Dermis blood vessel endothelial cell (primary cell): ENCODE data around the gene PPHLN1. TPM values are rescaled to one million over a fixed set of nuclear protein-coding genes. Genes with fewer than 3 reads are reported as not detected.
"Not testable (repeated sequence)": the region's sequence is repeated elsewhere in the genome, so short reads cannot be mapped to it uniquely, and the experiment has no call there.

Experiments used
- DNase-seq: peaks from one replicate; pipeline ENCODE4 v3.0.0; 2010
- total RNA-seq: library from RNA; depleted of rRNA; stranded (reverse); fragments of >200 nt; gene quantifications from 2 replicates; pipeline ENCODE4 v1.2.3, GENCODE V29; 2014

PPHLN1 gene
- total RNA-seq, 1 donor from 2014 or later = 101 TPM

DNA sequence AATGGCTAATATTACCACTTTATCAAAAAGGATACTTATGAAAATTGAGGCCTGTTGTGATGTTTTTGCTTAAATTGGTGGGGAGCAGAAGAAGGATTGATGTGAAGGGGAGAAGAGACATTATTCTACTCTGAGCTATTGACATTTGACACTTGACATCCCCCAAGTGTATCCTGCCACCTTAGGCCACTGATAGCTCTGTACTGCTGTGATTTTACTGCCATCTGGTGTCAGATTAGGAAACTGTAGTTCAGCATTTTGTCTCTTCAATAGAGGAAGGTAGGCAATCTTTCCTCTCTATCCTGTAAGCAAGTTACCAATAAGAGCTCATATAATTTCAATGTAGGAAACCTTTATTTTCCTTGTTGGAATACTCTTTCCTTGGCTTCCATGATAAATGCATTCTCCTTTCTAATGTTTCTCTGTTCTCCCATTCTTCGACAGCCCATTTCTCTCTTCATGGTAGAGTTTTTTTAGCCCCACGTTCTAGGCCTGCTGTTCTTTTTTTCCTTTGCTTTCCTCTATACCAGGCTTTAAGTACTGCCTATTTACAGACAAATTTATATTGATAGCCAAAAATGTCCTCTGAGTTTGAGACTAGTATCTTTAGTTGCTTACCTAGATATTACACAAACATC, 46.3 kb downstream of the PPHLN1 start:
- peak; percentile 70 for DNase-seq

DNA sequence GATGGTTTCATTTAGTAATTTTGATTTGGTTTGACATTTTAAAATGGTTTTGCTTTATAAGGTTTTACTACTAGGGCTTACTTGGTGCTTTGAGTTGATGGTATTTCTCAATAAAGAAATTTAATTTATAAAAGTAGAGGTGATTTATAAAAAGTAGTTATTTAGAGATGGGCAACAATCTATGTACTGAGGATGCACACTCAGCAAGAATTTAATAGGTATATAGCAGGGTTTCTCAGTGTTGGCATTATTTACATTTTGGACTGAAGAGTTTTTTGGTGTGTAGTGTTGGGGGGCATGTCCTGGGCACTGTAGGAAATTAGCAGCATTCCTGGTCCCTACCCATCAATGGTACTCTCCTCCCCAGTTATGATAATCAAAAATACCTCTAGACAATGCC, 47.7 kb downstream of the PPHLN1 start:
- no peak for DNase-seq

DNA sequence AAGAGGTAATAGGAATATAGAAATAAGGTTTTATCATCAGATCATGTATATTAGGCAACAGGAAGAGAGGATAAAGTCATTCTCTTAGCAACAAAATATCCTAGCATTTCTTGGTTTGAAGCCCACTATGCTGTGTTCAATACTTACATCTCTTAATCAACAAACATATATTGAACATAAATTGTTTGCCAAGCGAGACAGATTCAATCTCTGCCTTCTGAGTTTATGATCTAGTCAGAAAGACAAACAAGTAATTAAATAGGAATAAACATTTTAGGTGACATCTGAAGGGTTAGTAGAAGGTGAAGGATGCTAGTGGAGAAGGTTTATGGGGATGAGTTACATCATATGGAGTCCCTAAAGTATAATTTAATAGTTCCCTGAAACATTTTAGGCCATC, 54.8 kb downstream of the PPHLN1 start:
- DNase-seq = no peak

DNA sequence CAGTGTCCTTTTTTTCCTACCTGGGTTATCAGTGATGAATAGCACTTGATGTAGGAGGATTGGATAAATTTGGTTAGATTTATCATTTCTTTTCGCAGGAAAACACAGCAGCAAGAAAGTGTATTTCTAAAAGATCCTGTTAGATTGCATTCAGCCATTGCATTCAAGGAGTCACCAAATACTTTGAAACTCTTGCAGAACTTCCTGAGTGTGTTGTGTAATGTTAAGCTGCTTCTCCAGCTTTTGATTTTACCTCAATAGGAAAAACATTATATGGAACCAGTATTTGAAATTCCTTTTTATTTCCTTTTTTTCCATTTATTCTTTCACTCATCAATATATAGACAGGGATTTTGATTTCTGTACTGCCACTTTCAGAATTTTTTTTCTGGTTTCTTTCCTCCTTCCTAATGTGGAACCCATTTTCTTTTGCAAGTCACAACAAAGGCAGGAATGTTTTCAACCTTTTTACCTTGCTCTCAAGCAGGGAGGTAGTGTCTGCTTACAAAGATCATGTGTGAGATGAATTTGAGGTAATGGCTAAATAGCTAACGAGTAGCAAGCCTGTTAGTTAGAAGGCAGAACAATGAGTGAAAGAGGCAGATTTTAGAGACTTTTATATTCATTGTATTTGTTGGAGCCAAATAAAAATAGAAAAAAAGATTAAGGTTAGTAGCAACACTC, 56.2 kb downstream of the PPHLN1 start:
- no peak for DNase-seq

DNA sequence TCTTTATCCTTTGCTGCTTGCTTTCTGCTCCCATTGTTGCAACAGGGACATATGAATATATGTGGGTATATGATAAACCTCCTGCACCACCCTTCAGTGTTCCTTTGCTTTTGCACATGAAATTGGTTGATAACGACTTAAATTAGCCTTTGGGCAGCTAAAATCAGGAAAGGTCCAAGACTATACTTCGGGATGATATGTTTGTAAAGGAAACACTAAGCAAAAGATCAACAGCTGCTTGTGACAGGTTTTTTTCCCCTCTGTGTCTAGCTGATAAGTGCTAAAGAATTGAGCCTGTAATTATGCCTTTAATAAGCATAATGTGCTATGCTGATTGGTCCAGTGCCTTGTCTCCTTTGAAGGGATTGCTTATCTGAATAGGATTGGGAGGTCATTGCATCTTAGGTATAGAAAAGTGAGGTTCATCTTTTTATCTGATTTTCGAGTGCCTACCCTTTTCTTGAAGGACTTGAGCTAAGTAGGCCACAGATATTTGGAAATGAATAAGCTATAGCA, 59.4 kb downstream of the PPHLN1 start:
- DNase-seq = no peak

DNA sequence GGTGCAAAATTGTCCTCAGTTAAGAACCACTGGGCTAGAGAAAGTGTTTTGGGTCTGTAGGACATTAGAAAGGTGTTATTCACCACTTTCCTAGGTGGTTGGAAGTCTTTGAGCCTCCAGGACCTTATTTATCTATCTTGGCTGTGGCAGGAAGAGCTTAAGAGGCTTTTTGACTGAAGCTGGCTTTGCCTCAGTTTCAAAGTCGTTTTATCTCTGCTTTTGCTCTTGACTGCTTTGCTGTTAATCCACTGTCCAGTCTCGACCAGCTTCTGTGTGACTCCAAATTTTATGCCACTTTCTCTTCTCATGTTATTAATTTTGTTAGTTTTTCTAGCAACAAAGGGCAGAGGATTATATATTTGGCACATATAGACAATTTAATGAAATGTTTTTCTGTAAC, 60.3 kb downstream of the PPHLN1 start:
- no peak for DNase-seq

DNA sequence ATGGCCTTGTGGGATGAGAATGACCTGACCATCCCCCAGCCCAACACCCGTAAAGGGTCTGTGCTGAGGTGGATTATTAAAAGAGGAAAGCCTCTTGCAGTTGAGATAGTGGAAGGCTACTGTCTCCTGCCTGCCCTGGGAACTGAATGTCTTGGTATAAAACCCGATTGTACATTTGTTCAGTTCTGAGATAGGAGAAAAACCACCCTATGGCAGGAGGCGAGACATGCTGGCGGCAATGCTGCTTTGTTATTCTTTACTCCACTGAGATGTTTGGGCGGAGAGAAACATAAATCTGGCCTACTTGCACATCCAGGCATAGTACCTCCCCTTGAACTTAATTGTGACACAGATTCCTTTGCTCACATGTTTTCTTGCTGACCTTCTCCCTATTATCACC, 62.1 kb downstream of the PPHLN1 start:
- not testable (repeated sequence) for DNase-seq

DNA sequence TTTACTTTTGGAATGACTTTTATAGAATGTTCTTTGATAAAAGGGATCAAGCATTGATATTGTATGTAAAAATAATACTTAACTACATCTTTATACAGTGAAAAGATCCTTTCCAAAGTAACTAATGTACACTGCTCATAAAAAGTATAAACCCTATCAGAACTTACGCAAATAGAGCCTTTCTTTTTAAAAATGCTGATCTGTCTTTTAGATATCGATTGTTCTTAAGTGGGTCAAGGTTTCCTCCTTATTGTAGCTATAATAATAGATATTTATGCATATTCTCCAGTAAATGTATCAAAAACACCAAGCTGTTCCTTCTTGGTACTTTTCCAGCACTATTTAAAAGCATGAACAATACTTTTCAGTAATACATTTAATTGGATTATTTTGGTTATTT, 68.5 kb downstream of the PPHLN1 start:
- no peak for DNase-seq

DNA sequence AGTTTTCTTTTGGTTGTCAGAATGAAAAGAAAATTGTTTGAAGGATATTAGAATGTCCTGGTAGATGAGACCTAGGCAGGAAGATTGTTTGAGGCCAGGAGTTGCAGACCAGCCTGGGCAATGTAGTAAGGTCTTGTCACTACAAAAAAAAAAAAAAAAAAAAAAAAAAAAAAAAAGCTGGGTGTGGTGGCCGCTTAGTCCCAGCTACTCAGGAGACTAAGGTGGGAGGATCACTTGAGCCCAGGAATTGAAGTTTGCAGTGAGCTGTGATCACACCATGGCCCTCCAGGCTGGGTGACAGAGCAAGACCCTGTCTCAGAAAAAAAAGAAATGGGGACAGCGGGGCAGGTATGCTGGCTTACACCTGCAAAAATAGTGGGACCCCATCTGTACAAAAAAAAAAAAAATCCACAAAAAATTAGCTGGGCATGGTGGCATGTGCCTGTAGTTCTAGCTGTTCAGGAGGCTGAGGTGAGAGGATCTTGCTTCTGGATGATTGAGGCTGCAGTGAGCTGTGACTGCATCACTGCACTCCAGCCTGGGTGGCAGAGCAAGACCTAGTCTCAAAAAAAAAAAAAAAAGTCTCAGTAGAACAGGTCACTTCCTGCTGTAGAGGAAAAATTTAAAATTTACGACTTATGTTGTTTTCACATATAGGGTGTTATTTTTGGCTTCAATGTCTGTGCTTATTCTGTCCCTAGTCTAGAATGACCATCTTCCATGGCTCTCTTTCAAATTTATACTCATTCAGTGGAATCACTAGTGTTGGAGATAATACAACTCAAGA, 70.7 kb downstream of the PPHLN1 start:
- DNase-seq = peak; percentile 36

DNA sequence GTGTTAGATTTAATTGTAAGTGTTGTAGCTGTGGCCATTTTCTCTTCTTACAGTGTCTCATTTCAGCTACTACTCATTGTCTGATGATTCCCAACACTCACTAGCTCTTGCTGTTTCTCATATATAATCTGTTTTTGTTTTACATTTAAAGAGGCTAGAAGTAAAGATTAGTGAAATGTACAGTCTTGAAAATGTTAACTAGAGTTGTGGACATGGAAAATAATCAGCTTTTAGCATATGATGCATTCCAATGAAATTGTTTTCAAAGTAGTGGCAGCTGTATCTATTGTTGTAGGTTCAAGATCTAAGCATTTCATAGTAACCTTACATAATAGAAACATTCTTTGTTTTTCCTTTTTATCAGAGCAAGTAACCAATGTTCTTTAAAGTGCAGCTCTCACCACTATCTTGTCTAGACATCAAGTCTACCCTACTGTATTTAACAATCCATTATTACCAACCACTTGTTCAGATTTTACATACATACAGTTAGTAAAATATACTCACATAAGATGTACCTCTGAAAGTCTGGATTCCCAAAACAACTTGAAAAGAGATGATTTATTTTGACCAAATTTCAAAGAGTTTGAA, 76.9 kb downstream of the PPHLN1 start:
- DNase-seq = peak; percentile 12

DNA sequence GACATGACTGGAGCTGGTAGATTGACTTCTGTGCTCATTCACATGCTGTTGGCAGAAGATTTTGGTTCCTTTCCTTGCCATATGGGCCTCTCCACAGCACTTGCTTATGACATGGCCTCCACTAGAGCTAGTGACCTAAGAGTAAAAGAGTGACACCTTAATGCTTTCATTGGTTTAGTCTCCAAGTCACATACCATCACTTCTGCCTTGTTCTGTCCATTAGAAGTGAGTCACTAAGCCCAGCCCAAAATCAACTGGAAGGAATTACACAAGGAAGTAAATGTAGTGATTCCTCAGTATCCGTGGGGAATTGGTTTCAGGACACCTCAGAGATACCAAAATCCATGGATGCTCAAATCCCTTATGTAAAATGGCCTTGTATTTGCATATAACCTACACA, 81.3 kb downstream of the PPHLN1 start:
- no peak for DNase-seq

DNA sequence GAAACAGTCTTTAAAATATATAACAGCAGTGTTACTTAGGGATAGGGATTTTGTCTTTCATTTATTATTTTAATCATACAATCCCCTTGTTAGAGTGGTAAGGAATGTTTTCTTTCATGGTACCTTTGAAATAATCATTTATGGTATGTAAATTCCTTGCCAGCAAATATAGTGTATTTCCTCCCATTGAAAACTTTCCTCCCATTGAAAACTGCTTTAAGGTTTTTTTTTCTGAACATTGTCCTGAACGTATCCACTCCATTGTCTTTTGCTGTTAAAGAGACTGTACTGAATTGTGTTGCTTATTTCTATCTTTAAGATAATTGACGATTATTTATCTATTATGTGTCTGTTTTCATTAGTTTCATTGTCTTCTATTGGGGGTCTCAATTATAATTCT, 83.5 kb downstream of the PPHLN1 start:
- peak; percentile 66 for DNase-seq

DNA sequence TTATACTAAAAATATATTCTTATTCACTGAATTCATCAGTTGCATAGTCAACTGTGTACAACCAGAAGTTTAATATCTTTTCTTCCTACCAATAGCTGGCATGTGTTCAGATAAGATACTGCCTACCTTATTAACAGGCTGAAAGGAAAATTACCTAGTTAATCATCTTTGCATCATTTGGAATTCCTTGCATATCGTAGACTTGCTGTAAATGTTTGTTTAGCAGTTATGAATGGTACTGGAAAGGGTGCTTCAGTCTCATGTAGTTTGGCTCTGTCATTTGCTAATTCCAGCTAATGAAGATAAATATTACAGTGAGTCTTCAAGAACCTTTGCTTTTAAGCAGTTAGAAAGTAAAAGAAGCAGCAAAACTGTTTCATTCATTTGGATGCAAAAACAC, 84.4 kb downstream of the PPHLN1 start:
- peak; percentile 21 for DNase-seq

DNA sequence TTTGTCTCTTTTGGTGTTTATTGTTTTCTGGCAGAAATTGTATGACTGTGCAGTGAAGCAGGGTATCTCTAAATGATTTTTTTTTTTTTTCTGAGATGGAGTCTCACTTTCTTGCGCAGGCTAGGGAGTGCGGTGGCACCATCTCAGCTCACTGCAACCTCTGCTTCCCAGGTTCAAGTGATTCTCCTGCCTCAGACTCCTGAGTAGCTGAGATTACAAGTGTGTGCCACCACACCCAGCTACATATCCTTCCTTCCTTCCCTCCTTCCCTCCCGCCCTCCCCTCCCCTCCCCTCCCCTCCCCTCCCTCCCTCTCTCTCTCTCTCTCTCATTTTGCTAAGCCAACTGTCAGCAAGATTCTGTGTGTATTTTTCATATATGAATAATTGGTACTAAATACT, 94.4 kb downstream of the PPHLN1 start:
- DNase-seq = peak; percentile 11

DNA sequence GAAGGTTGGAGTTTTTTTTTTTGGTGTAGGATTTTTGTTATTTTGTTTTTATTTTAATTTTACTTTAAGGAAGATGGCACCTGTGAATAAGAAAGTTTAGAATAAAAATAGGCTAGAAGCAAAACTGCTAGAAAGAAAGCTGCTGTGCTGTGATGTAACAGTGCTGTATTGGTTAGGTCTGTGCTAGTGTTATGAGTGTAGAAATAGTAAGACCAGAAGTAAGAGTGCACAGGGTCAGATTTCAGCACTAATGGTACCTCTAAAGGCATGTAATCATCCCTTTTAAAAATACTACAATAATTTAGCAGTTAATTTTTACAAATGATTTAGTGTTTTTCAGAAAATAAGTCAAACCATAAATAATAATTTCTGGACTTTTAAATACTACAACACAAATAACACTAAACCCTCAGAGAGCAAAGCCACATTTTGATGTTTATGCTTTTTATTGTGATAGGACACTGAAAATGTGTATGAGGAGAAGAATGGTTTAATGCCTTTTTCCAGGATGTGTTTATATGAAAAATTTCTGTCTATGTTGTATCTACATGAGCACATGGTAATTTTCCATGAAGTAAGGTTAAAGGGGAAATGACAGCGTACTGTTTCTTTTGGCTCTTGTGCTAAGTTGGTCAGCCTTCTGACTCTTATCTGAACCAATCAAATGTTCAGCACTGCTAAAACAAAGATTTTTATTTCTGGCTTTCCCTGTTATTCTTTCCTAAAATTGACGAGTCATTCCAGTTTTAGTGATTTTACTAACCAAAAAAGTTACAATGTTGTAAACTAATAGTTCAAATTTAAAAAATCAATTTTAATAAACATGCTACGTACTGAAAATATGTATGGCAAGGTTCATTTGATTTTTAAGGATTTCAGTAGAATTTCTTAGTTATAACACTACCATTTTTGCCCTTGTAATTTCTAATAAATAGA, 96.1 kb downstream of the PPHLN1 start:
- DNase-seq = peak; percentile 96

DNA sequence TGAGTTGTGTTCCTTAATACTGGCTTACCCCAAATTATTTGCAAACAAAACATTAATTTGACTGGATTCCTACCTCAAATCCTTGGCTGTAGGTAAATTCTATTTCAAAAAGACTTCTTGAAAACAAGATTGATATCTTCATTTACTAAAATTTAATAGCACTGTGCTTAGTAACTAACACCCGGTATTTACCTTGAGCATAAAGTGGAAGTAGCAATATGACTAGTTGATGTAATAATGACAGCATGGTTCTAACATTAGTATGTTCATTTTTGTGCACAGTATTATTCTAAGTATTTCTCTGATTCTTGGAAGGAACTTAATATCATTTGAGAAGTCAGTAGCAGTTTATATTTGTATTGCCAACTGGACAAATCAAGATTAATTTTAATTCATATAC, 96.8 kb downstream of the PPHLN1 start:
- DNase-seq = peak; percentile 32

DNA sequence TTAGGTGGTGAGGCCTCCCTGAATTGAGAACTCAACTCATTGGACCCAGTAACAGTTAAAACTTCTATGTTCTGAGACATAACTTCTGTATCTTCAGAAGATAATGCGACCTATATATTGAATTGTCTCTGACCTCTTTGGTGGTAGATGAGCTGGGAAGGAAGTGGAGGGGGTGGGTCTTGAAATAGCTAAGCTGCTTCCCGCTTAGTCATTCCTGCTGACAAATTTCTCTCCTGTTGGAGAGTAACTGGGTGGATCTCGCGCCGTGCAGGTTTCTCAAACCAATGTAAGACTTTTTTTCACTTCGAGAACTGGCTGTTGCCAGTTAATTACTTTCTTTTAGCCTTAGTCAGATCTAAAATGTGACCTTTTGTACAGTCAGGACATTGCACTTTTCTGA, 100.8 kb downstream of the PPHLN1 start:
- DNase-seq = peak; percentile 89

DNA sequence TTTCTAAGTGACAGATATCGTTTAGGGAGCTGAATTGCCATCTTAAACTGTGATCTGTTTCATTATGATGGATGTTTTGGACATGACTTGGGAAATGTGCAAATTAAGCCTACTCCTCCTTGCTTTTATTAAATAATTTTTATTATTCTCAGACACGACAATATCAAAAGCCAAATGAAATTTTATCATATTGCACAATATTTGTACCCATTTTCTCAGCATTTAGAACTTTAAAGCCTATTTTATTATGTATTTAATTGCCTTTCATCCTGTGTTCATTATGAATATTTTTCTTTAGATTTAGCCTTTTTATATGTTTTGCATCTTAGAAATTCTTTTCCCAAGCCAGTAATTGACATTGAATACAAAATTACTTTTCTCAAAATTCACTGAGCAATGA, 102.9 kb downstream of the PPHLN1 start:
- no peak for DNase-seq

DNA sequence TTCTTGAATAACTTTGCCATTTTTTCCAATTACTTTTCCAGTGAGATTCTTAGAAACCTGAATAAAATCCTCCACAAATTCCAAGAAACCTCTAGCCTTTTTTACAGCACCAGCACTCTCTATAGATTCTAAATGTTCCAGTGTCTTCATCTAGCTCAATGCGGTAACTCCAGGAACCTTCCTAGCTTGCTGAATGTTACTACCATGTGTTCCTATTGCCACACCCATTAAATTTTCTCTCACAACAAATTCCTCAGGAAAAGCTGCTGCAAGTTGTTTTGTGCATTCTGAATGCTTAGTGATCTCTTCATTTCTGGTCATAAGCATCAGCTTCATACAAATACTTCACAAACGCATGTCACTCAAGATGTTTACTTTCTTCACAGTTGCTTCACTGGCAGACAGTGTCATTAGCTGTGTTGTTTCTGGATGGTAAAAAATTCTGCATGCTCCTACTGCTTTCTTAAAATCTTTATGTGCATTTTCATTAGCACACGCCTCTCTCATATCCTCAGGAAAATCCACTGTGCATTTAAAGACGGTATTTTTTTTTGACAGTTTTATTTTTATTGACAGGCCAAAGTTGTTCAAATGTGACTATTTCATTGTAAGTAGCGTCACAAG, 106.7 kb downstream of the PPHLN1 start:
- no peak for DNase-seq

DNA sequence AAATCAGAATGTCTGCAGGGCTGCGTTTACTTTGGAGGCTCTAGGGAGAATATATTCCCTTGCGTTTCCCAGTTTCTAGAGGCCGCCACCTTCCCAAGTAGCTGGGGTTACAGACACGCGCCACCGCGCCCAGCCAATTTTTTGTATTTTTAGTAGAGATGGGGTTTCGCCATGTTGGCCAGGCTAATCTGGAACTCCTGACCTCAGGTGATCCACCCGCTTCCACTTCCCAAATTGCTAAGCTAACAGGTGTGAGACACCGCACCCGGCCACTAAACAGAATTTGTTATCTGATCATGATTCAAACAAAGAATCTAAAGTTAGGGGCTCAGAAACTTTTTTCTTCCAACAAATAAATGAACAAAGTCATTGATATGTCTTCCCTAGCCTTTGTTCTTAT, 114.6 kb downstream of the PPHLN1 start:
- DNase-seq = no peak

DNA sequence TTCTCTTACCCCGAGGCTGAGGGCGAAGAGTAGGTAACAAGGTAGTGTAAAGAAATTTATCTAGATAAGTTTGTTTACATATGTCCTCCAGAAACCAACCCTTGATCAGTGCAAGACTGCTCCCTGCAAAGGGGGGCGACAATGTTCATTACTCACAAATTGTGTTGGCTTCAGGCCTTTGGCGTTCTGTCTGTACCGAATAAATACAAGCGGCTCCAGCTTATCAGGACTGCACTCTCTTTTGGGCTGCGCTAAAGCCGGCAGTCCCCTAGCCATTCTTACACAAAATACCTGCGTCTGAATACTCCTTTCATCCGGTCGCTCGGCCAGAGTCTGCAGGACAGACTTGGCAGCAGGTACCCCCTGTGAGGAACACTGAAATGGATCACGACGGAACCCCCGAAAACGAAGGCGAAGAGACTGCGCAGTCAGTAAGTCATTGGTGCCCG, 116.4 kb downstream of the PPHLN1 start:
- no peak for DNase-seq

DNA sequence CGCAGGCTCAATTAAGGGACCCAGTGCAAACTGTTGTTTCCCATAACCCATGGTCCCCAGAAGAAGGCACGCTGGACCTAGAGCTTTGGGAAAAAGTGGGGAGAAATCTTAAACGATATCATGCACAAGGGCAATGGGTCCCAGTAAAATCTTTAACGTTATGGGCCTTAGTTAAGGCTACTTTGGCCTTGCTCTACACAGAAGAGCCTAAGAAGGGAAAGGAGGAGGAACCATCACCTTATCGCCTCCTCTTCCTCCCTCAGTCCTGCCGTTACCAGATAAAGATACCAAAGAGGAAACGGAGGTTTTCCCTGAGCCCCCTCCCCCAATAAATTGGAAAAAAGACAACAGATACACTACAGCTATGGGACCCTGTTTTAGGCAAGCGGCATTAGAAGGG, 116.9 kb downstream of the PPHLN1 start:
- no peak for DNase-seq
